CD4-positive, alpha-beta T cell treated with Interleukin-12 subunit alpha and Interleukin-12 subunit beta, for 1 hour (primary cell): ENCODE results near the gene NELFA.
"Not testable (repeated sequence)": the region's sequence is repeated elsewhere in the genome, so short reads cannot be mapped to it uniquely, and the experiment has no call there.

Source experiments
- DNase-seq: peaks from one replicate; pipeline ENCODE4 v3.0.0-alpha.2; 2020

Gene NELFA

GRCh38 chr4:1993718-1994516 is 14.9 kb downstream of the NELFA start:
- not testable (repeated sequence) for DNase-seq

- no peak for DNase-seq
These were observed 15.6 kb downstream of the NELFA start for GRCh38 chr4:1993169-1993516.

GRCh38 chr4:1992468-1993168 is 16.2 kb downstream of the NELFA start:
- DNase-seq = no peak

GRCh38 chr4:1991596-1992434 is 17.0 kb downstream of the NELFA start:
- DNase-seq = no peak

- DNase-seq = no peak
These were observed 17.7 kb downstream of the NELFA start for GRCh38 chr4:1991087-1991486.

GRCh38 chr4:1990676-1991075 is 18.1 kb downstream of the NELFA start:
- no peak for DNase-seq

- DNase-seq = no peak
These were observed 18.5 kb downstream of the NELFA start for GRCh38 chr4:1990348-1990645.

GRCh38 chr4:1989533-1990347 is 19.0 kb downstream of the NELFA start:
- no peak for DNase-seq

- no peak for DNase-seq
These were observed 20.4 kb downstream of the NELFA start for GRCh38 chr4:1988327-1988724.

GRCh38 chr4:1987721-1988326 is 20.9 kb downstream of the NELFA start:
- no peak for DNase-seq

GRCh38 chr4:1987296-1987695 is 21.5 kb downstream of the NELFA start:
- no peak for DNase-seq

GRCh38 chr4:1986578-1987210 is 22.1 kb downstream of the NELFA start:
- no peak for DNase-seq

- no peak for DNase-seq
These were observed 22.8 kb downstream of the NELFA start for GRCh38 chr4:1985780-1986577.

GRCh38 chr4:1985294-1985693 is 23.5 kb downstream of the NELFA start:
- DNase-seq = no peak

- no peak for DNase-seq
These were observed 24.2 kb downstream of the NELFA start for GRCh38 chr4:1984406-1985191.

- DNase-seq = no peak
These were observed 24.8 kb downstream of the NELFA start for GRCh38 chr4:1983846-1984405.

GRCh38 chr4:1983053-1983845 is 25.5 kb downstream of the NELFA start:
- DNase-seq = no peak

GRCh38 chr4:1982124-1983052 is 26.4 kb downstream of the NELFA start:
- no peak for DNase-seq
